MM.1S (cell line): ENCODE data around the gene PAX8.

Experiments used
- DNase-seq: peaks from one replicate; pipeline ENCODE4 v3.0.0-alpha.2; 2015
- H2AFZ ChIP-seq: fragments of 300-600 bp; sonication (generic); 2 replicates; pipeline ENCODE4 v1.6.0; 2016; ENCODE audit warnings: antibody characterized with exemption, low read length
- H3F3A ChIP-seq: fragments of 300-600 bp; sonication (generic); 2 replicates; pipeline ENCODE4 v1.6.1; 2016; ENCODE audit warnings: mild to moderate bottlenecking, antibody characterized with exemption, low read length, moderate library complexity, mixed read lengths; ENCODE audit not compliant: insufficient read depth
- H3K27ac ChIP-seq: fragments of 300-600 bp; sonication (generic); 2 replicates; pipeline ENCODE4 v1.5.1; 2016; ENCODE audit warnings: mild to moderate bottlenecking, low read length
- H3K27me3 ChIP-seq: fragments of 300-600 bp; sonication (generic); replicated peaks from 2 replicates; pipeline ENCODE4 v1.6.0; 2016; ENCODE audit warnings: low read length; ENCODE audit not compliant: insufficient read depth
- H3K36me3 ChIP-seq: fragments of 300-600 bp; sonication (generic); replicated peaks from 2 replicates; pipeline ENCODE4 v1.6.1; 2016; ENCODE audit warnings: mild to moderate bottlenecking, low read length, mixed read lengths; ENCODE audit not compliant: insufficient read depth
- H3K4me1 ChIP-seq: fragments of 300-600 bp; sonication (generic); 2 replicates; pipeline ENCODE4 v1.6.1; 2016; ENCODE audit warnings: low read length, mixed read lengths
- H3K4me2 ChIP-seq: fragments of 300-600 bp; sonication (generic); 2 replicates; pipeline ENCODE4 v1.6.0; 2016; ENCODE audit warnings: low read depth, low read length
- H3K4me3 ChIP-seq: fragments of 300-600 bp; sonication (generic); 2 replicates; pipeline ENCODE4 v1.5.1; 2016; ENCODE audit warnings: low read length, mixed read lengths
- H3K79me2 ChIP-seq: fragments of 300-600 bp; sonication (generic); 2 replicates; pipeline ENCODE4 v1.6.1; 2016; ENCODE audit warnings: mixed run types, low read length, mixed read lengths
- H3K9ac ChIP-seq: fragments of 300-600 bp; sonication (generic); 2 replicates; pipeline ENCODE4 v1.6.1; 2016; ENCODE audit warnings: low read length, mixed read lengths
- H3K9me2 ChIP-seq: fragments of 300-600 bp; sonication (generic); replicated peaks from 2 replicates; pipeline ENCODE4 v1.6.1; 2016; ENCODE audit warnings: mild to moderate bottlenecking, low read length, mixed read lengths; ENCODE audit not compliant: insufficient read depth
- H3K9me3 ChIP-seq: fragments of 300-600 bp; sonication (generic); replicated peaks from 2 replicates; pipeline ENCODE4 v1.6.1; 2016; ENCODE audit warnings: mild to moderate bottlenecking, low read length, mixed read lengths; ENCODE audit not compliant: insufficient read depth
- H4K20me1 ChIP-seq: fragments of 300-600 bp; sonication (generic); 2 replicates; pipeline ENCODE4 v1.6.1; 2016; ENCODE audit warnings: mild to moderate bottlenecking, low read length, moderate library complexity, mixed read lengths; ENCODE audit not compliant: insufficient read depth
- CTCF ChIP-seq: fragments of 300-600 bp; sonication (generic); IDR thresholded peaks from 2 replicates; pipeline ENCODE4 v1.5.1; 2016; ENCODE audit warnings: antibody characterized with exemption, low read length, mixed read lengths
- EZH2 ChIP-seq: fragments of 300-600 bp; sonication (generic); optimal IDR thresholded peaks from 2 replicates; pipeline ENCODE3; 2017; ENCODE audit warnings: low read depth, mild to moderate bottlenecking, antibody characterized with exemption, low read length, mixed read lengths
- EZH2phosphoT487 ChIP-seq: fragments of 300-600 bp; sonication (generic); IDR thresholded peaks from 2 replicates; pipeline ENCODE4 v1.6.1; 2018; ENCODE audit warnings: antibody characterized with exemption, low read length

The PAX8 gene

GRCh38 chr2:113172721-113173541, 105.8 kb downstream of the PAX8 start:
- peak overlapping the region; percentile 74; the same call in 1 of the 2 replicates for H3K9ac ChIP-seq
- peak overlapping the region; percentile 75 for H2AFZ ChIP-seq
- H3K4me1 ChIP-seq: peaks cover 19% of the 10 kb centered on the region
- H3F3A ChIP-seq: peaks cover 22% of the 10 kb centered on the region; the same call in 1 of the 2 replicates
- no peaks in the 10 kb centered on the region for H3K9me2 ChIP-seq
- peak overlapping the region; percentile 98 for H3K4me2 ChIP-seq
- H3K36me3 ChIP-seq: no peaks in the 10 kb centered on the region; the same call in 1 of the 2 replicates
- peak overlapping the region; percentile 71; the same call in 1 of the 2 replicates for H3K27ac ChIP-seq
- no peaks in the 10 kb centered on the region for H3K27me3 ChIP-seq
- H3K79me2 ChIP-seq: peaks cover 42% of the 10 kb centered on the region
- DNase-seq: no peak
- H4K20me1 ChIP-seq: peaks cover 10% of the 10 kb centered on the region; the same call in 1 of the 2 replicates
- peak overlapping the region; percentile 94; the same call in 1 of the 2 replicates for H3K4me3 ChIP-seq
- no peak for TF ChIP-seq CTCF
- TF ChIP-seq EZH2phosphoT487: no peak
- TF ChIP-seq EZH2: no peak
- no peaks in the 10 kb centered on the region for H3K9me3 ChIP-seq

GRCh38 chr2:113171334-113172075, 107.2 kb downstream of the PAX8 start:
- Histone ChIP-seq H3K36me3 (no peaks in the 10 kb centered on the region), H3K4me3 (no peak overlapping the region), H3K9me3 (no peaks in the 10 kb centered on the region), H2AFZ (no peak overlapping the region), H4K20me1 (0 out of 2 replicates have a peak, but pooled peaks cover under 1% of the 10 kb centered on the region), H3K27me3 (no peaks in the 10 kb centered on the region), H3F3A (peaks cover 22% of the 10 kb centered on the region; the same call in 1 of the 2 replicates), H3K27ac (no peak overlapping the region), H3K9ac (no peak overlapping the region), H3K9me2 (no peaks in the 10 kb centered on the region), H3K4me1 (peaks cover 18% of the 10 kb centered on the region), H3K79me2 (peaks cover 28% of the 10 kb centered on the region), H3K4me2 (no peak overlapping the region)
- DNase-seq: no peak
- TF ChIP-seq CTCF (no peak), EZH2 (no peak), EZH2phosphoT487 (no peak)

- Histone ChIP-seq H3K9me2 (no peaks in the 10 kb centered on the region), H3K9ac (no peak overlapping the region), H2AFZ (no peak overlapping the region), H3K4me1 (peaks cover 9% of the 10 kb centered on the region), H3K27ac (no peak overlapping the region), H3K36me3 (no peaks in the 10 kb centered on the region), H3K79me2 (peaks cover 8% of the 10 kb centered on the region), H3K27me3 (no peaks in the 10 kb centered on the region), H3F3A (peaks cover 9% of the 10 kb centered on the region; the same call in 1 of the 2 replicates), H4K20me1 (no peaks in the 10 kb centered on the region), H3K9me3 (no peaks in the 10 kb centered on the region), H3K4me2 (no peak overlapping the region), H3K4me3 (no peak overlapping the region)
- no peak for DNase-seq
- TF ChIP-seq CTCF (no peak), EZH2 (no peak), EZH2phosphoT487 (no peak)
These were observed 109.1 kb downstream of the PAX8 start for GRCh38 chr2:113169586-113169985.
